ENCODE results near the gene CT45A5. TPM values are rescaled to one million over a fixed set of nuclear protein-coding genes. Genes with fewer than 3 reads are reported as not detected.

The CT45A5 gene, protein sequence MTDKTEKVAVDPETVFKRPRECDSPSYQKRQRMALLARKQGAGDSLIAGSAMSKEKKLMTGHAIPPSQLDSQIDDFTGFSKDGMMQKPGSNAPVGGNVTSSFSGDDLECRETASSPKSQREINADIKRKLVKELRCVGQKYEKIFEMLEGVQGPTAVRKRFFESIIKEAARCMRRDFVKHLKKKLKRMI
- total RNA-seq: not detected in 2 replicates

DNA sequence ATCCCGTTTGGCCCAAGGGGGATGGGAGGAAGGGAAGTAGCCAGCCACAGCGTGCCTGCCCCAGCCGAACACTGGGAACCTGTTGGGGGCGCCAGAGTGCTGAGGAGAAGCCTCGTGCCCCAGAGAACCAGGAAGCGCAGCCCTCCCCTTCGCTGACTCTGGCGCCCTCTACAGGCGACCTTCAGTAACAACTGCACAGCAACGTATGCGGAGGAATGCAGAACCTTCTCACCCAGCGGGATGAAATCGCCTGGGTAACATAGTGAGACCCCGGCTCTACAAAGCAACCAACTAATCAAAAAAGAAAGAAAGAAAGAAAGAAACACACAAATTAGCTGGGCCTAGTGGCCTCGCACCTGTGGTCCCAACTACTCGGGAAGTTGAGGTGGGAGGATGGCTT, at the start of gene CT45A5:
CT45A5 (minus strand) TSS at position 101 of the 400 bp plus-strand sequence. CDS start 3,774 bp downstream, outside the sequence.

DNA sequence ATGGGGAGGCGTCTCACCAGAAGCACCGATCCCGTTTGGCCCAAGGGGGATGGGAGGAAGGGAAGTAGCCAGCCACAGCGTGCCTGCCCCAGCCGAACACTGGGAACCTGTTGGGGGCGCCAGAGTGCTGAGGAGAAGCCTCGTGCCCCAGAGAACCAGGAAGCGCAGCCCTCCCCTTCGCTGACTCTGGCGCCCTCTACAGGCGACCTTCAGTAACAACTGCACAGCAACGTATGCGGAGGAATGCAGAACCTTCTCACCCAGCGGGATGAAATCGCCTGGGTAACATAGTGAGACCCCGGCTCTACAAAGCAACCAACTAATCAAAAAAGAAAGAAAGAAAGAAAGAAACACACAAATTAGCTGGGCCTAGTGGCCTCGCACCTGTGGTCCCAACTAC, 34.6 kb upstream of the CT45A5 start, which contains the start of gene CT45A2:
CT45A2 (minus strand) TSS at position 101 of the 400 bp plus-strand sequence. CDS start 3,747 bp downstream, outside the sequence.

DNA sequence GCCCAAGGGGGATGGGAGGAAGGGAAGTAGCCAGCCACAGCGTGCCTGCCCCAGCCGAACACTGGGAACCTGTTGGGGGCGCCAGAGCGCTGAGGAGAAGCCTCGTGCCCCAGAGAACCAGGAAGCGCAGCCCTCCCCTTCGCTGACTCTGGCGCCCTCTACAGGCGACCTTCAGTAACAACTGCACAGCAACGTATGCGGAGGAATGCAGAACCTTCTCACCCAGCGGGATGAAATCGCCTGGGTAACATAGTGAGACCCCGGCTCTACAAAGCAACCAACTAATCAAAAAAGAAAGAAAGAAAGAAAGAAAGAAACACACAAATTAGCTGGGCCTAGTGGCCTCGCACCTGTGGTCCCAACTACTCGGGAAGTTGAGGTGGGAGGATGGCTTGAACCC, 17.4 kb upstream of the CT45A5 start, which contains the start of gene CT45A6:
CT45A6 (minus strand) TSS at position 101 of the 400 bp plus-strand sequence. CDS start 3,794 bp downstream, outside the sequence.

DNA sequence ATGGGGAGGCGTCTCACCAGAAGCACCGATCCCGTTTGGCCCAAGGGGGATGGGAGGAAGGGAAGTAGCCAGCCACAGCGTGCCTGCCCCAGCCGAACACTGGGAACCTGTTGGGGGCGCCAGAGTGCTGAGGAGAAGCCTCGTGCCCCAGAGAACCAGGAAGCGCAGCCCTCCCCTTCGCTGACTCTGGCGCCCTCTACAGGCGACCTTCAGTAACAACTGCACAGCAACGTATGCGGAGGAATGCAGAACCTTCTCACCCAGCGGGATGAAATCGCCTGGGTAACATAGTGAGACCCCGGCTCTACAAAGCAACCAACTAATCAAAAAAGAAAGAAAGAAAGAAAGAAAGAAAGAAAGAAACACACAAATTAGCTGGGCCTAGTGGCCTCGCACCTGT, 17.2 kb downstream of the CT45A5 start, which contains the start of gene CT45A3:
CT45A3 (minus strand) TSS at position 101 of the 400 bp plus-strand sequence. CDS start 3,747 bp downstream, outside the sequence.

Other genes starting within 250 kb of the CT45A5 start
- not detected in 2 replicates for gene CT45A1, start 71.9 kb downstream of the CT45A5 start, total RNA-seq
- gene CT45A3, start 17.3 kb downstream of the CT45A5 start, total RNA-seq: not detected in 2 replicates
- not detected in 2 replicates for gene CT45A6, start 17.3 kb upstream of the CT45A5 start, total RNA-seq
- not detected in 2 replicates for gene CT45A2, start 34.5 kb upstream of the CT45A5 start, total RNA-seq
- not detected in 2 replicates for gene CT45A7, start 51.8 kb upstream of the CT45A5 start, total RNA-seq
- gene CT45A8, start 69.0 kb upstream of the CT45A5 start, total RNA-seq: not detected in 2 replicates
- not detected in 2 replicates for gene CT45A9, start 86.3 kb upstream of the CT45A5 start, total RNA-seq
- not detected in 2 replicates for gene CT45A10, start 107.9 kb upstream of the CT45A5 start, total RNA-seq
- not detected in 2 replicates for gene SAGE1, start 108.2 kb upstream of the CT45A5 start, total RNA-seq
- gene MMGT1, start 188.5 kb upstream of the CT45A5 start, total RNA-seq: 14.5 and 15.7 TPM in 2 replicates
- 7.7 and 9.8 TPM in 2 replicates for gene SLC9A6, start 199.9 kb upstream of the CT45A5 start, total RNA-seq